Endothelial cell (in vitro differentiated cells): Measurements from ENCODE around the gene ATXN3L. TPM values are rescaled to one million over a fixed set of nuclear protein-coding genes. Genes with fewer than 3 reads are reported as not detected.
A peak's percentile ranks its signal among the peaks of the same experiment; 100 is the strongest.

Experiments used
- DNase-seq: peaks from one replicate; pipeline ENCODE4 v3.0.0; 2021; ENCODE audit warnings: low spot score
- H3K27ac Mint-ChIP-seq: one replicate; pipeline ENCODE4 v1.8.0; 2021; ENCODE audit warnings: mixed read lengths, inconsistent platforms; ENCODE audit not compliant: unreplicated experiment
- H3K27me3 Mint-ChIP-seq: one replicate; pipeline ENCODE4 v1.8.0; 2021; ENCODE audit warnings: mild to moderate bottlenecking, moderate library complexity, mixed read lengths, inconsistent platforms; ENCODE audit not compliant: unreplicated experiment
- H3K36me3 Mint-ChIP-seq: one replicate; pipeline ENCODE4 v1.8.0; 2021; ENCODE audit warnings: mild to moderate bottlenecking, low read depth, mixed read lengths, inconsistent platforms; ENCODE audit not compliant: unreplicated experiment
- H3K4me1 Mint-ChIP-seq: one replicate; pipeline ENCODE4 v1.8.0; 2021; ENCODE audit warnings: mild to moderate bottlenecking, mixed read lengths, inconsistent platforms; ENCODE audit not compliant: unreplicated experiment
- H3K4me3 Mint-ChIP-seq: one replicate; pipeline ENCODE4 v1.8.0; 2021; ENCODE audit warnings: mild to moderate bottlenecking, mixed read lengths, inconsistent platforms; ENCODE audit not compliant: unreplicated experiment
- H3K9me3 Mint-ChIP-seq: one replicate; pipeline ENCODE4 v1.8.0; 2021; ENCODE audit warnings: mixed read lengths, inconsistent platforms; ENCODE audit not compliant: unreplicated experiment
- CTCF ChIP-seq: fragments of 200-600 bp; sonication (generic); IDR thresholded peaks from one replicate; pipeline ENCODE4 v1.5.0; 2021; ENCODE audit warnings: antibody characterized with exemption; ENCODE audit not compliant: unreplicated experiment
- total RNA-seq: library from RNA; stranded (reverse); fragmentation: NEBNext Ultra II Directional; extraction: Animal tissue kit (Norgen Biotek cat#: 25700); gene quantifications from one replicate; pipeline ENCODE4 v1.2.1, GENCODE V29; 2021; ENCODE audit not compliant: unreplicated experiment

ATXN3L gene
- total RNA-seq, 1 donor from 2014 or later = not detected

- H3K36me3 Mint-ChIP-seq = no peaks in the 10 kb centered on the region
- TF ChIP-seq CTCF = no peak
- H3K27me3 Mint-ChIP-seq = peaks cover 1% of the 10 kb centered on the region
- H3K9me3 Mint-ChIP-seq = no peaks in the 10 kb centered on the region
- H3K27ac Mint-ChIP-seq = no peak overlapping the region
- no peak for DNase-seq
- H3K4me1 Mint-ChIP-seq = no peaks in the 10 kb centered on the region
- no peak overlapping the region for H3K4me3 Mint-ChIP-seq
Observed at GRCh38 chrX:13364230-13364857, 44.5 kb upstream of the ATXN3L start.

- no peak overlapping the region for H3K27ac Mint-ChIP-seq
- no peak for TF ChIP-seq CTCF
- H3K9me3 Mint-ChIP-seq = no peaks in the 10 kb centered on the region
- no peak for DNase-seq
- H3K4me3 Mint-ChIP-seq = no peak overlapping the region
- H3K27me3 Mint-ChIP-seq = peaks cover 1% of the 10 kb centered on the region
- H3K4me1 Mint-ChIP-seq = peaks cover 8% of the 10 kb centered on the region
- H3K36me3 Mint-ChIP-seq = no peaks in the 10 kb centered on the region
Observed at GRCh38 chrX:13360146-13360545, 40.3 kb upstream of the ATXN3L start.

- Mint-ChIP-seq H3K27ac (peak overlapping the region; percentile 80), H3K27me3 (peaks cover 1% of the 10 kb centered on the region), H3K9me3 (no peaks in the 10 kb centered on the region), H3K4me1 (peaks cover 8% of the 10 kb centered on the region), H3K4me3 (no peak overlapping the region), H3K36me3 (no peaks in the 10 kb centered on the region)
- DNase-seq = no peak
- no peak for TF ChIP-seq CTCF
Observed at GRCh38 chrX:13357925-13358324, 38.1 kb upstream of the ATXN3L start.

DNA sequence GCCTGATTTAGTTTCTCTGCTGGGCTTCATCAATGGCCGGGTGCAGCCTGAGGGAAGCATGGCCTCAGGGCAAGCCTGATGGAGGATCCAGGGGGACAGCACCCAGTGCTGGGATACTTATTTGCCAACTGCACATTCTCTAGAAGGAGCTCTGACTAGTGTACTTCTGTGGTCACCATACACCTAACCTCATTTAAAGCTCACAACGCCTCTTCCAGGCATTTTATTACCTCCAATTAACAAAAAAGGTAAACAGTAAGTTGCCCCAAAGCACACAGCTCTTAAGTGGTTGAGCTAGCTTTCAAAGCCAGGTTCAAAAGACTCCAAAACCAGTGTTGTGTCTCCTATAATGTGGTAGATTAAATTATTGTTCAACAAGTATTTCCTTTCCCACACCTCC is 26.8 kb upstream of the ATXN3L start:
- no peak for TF ChIP-seq CTCF
- H3K4me3 Mint-ChIP-seq = no peak overlapping the region
- H3K27me3 Mint-ChIP-seq = no peaks in the 10 kb centered on the region
- peaks cover under 1% of the 10 kb centered on the region for H3K4me1 Mint-ChIP-seq
- H3K9me3 Mint-ChIP-seq = no peaks in the 10 kb centered on the region
- no peak overlapping the region for H3K27ac Mint-ChIP-seq
- H3K36me3 Mint-ChIP-seq = no peaks in the 10 kb centered on the region
- no peak for DNase-seq

DNA sequence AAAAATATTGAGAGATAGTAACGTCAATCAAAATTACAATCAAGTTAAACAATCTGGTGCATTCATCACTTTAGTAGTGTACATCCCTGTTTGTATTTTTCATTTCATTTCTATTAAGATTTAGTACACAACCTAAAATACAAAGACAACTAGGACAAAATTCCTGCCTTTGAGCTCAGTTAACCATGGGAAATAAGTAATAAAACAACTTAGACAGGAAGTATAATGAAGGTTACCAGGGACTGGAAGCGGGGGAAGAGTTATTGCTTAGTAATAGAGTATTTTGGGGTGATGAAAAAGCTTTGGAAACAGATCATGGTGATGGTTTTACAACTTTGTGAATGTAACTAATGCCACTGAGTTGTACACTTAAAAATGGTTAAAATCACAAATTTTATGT is 25.6 kb upstream of the ATXN3L start:
- no peak for DNase-seq
- no peak for TF ChIP-seq CTCF
- Mint-ChIP-seq H3K36me3 (no peaks in the 10 kb centered on the region), H3K27ac (no peak overlapping the region), H3K4me3 (no peak overlapping the region), H3K27me3 (no peaks in the 10 kb centered on the region), H3K4me1 (peaks cover 8% of the 10 kb centered on the region), H3K9me3 (no peaks in the 10 kb centered on the region)
